K562 (cell line): Measurements from ENCODE around the gene SOS1. TPM values are rescaled to one million over a fixed set of nuclear protein-coding genes. Genes with fewer than 3 reads are reported as not detected.

Source experiments
- C11orf30 ChIP-seq: fragments of 450-650 bp; IDR thresholded peaks from 2 replicates; pipeline ENCODE4 v1.6.1; 2016; ENCODE audit warnings: low read depth, mild to moderate bottlenecking
- DDX20 ChIP-seq: fragments of 450-650 bp; IDR thresholded peaks from 2 replicates; pipeline ENCODE4 v1.6.1; 2016; ENCODE audit warnings: missing genetic modification characterization, low read depth, mild to moderate bottlenecking, missing compliant biosample characterization, moderate library complexity
- DIDO1 ChIP-seq: fragments of 450-650 bp; IDR thresholded peaks from 2 replicates; pipeline ENCODE4 v1.6.1; 2016; ENCODE audit warnings: low read depth, missing biosample characterization, missing genetic modification characterization
- EGR1 ChIP-seq: fragments of 450-650 bp; conservative IDR thresholded peaks from 2 replicates; pipeline ENCODE4 v1.6.1; 2017; ENCODE audit warnings: mild to moderate bottlenecking
- EWSR1 ChIP-seq: fragments of 450-650 bp; IDR thresholded peaks from 2 replicates; pipeline ENCODE4 v1.6.1; 2018; ENCODE audit warnings: borderline replicate concordance, mild to moderate bottlenecking, low read depth, moderate library complexity; ENCODE audit not compliant: partially characterized antibody
- EZH2 ChIP-seq: IDR thresholded peaks from 2 replicates; pipeline ENCODE4 v1.6.1; 2012; ENCODE audit warnings: low read depth, mild to moderate bottlenecking, inconsistent platforms, low read length, borderline replicate concordance
- FOSL1 ChIP-seq: fragments of 200-800 bp; sonication (Bioruptor generic); conservative IDR thresholded peaks from 2 replicates; pipeline ENCODE4 v1.6.1; 2016; ENCODE audit warnings: missing genetic modification characterization, missing compliant biosample characterization
- FOXA3 ChIP-seq, 2 experiments: fragments of 450-650 bp in 1 of 2; sonication (generic) in 1 of 2; formaldehyde crosslinking; IDR thresholded peaks in 1 of 2; conservative IDR thresholded peaks in 1 of 2; 2 replicates each; pipeline versions ENCODE4 v1.4.0 to v1.8.0; 2020 to 2022; ENCODE audit warnings: mild to moderate bottlenecking in 2 of 2, missing genetic modification reagents in 1 of 2
- FOXJ2 ChIP-seq: fragments of 200-800 bp; sonication (Bioruptor generic); IDR thresholded peaks from 2 replicates; pipeline ENCODE4 v1.6.1; 2016; ENCODE audit warnings: missing genetic modification characterization, missing compliant biosample characterization
- GATA2 ChIP-seq: sonication (generic); formaldehyde crosslinking; IDR thresholded peaks from 2 replicates; pipeline ENCODE4 v1.4.0; 2020; ENCODE audit warnings: mild to moderate bottlenecking, missing genetic modification reagents
- HMG20B ChIP-seq: fragments of 250-450 bp; sonication (Bioruptor Pico); IDR thresholded peaks from 2 replicates; pipeline ENCODE4 v1.5.0; 2021; ENCODE audit warnings: mild to moderate bottlenecking
- NBN ChIP-seq: fragments of 450-650 bp; IDR thresholded peaks from 2 replicates; pipeline ENCODE4 v1.6.1; 2016; ENCODE audit warnings: low read depth, mild to moderate bottlenecking
- NFRKB ChIP-seq: fragments of 450-650 bp; IDR thresholded peaks from 2 replicates; pipeline ENCODE4 v1.6.1; 2016; ENCODE audit warnings: low read depth
- PCBP2 ChIP-seq: fragments of 200-400 bp; formaldehyde crosslinking; IDR thresholded peaks from 2 replicates; pipeline ENCODE4 v1.6.1; 2018; ENCODE audit warnings: low read length, low read depth, mild to moderate bottlenecking, moderate library complexity; ENCODE audit not compliant: poor library complexity, severe bottlenecking
- PTBP1 ChIP-seq: fragments of 200-400 bp; formaldehyde crosslinking; IDR thresholded peaks from 2 replicates; pipeline ENCODE4 v1.6.1; 2017; ENCODE audit warnings: low read depth, low read length
- RFX7 ChIP-seq: fragments of 250-450 bp; sonication (Bioruptor Pico); IDR thresholded peaks from 2 replicates; pipeline ENCODE4 v1.5.1; 2021; ENCODE audit warnings: mild to moderate bottlenecking
- SMARCA4 ChIP-seq: fragments of 450-650 bp; IDR thresholded peaks from 2 replicates; pipeline ENCODE4 v1.6.1; 2016
- TOE1 ChIP-seq, 2 experiments: fragments of 450-650 bp in 1 of 2; sonication (generic) in 1 of 2; formaldehyde crosslinking in 1 of 2; IDR thresholded peaks; 2 replicates each; pipeline versions ENCODE4 v1.7.1 to v1.8.0; 2016 to 2022; ENCODE audit warnings: borderline replicate concordance in 2 of 2, mild to moderate bottlenecking in 2 of 2, antibody characterized with exemption in 1 of 2, inconsistent platforms in 1 of 2, low read depth in 1 of 2, missing genetic modification reagents in 1 of 2, moderate library complexity in 1 of 2
- ZC3H4 ChIP-seq: sonication (generic); formaldehyde crosslinking; IDR thresholded peaks from 2 replicates; pipeline ENCODE4 v1.9.0; 2021; ENCODE audit warnings: missing genetic modification reagents, borderline replicate concordance
- ZNF217 ChIP-seq: sonication (generic); formaldehyde crosslinking; IDR thresholded peaks from 2 replicates; pipeline ENCODE4 v1.8.0; 2022; ENCODE audit warnings: mild to moderate bottlenecking, missing genetic modification reagents
- ZNF384 ChIP-seq: IDR thresholded peaks from 2 replicates; pipeline ENCODE4 v1.6.1; 2012; ENCODE audit warnings: low read depth, low read length, improper control_type of control experiment
- ZNF551 ChIP-seq: fragments of 250-450 bp; sonication (Bioruptor Pico); IDR thresholded peaks from 2 replicates; pipeline ENCODE4 v1.5.0; 2021; ENCODE audit warnings: mild to moderate bottlenecking, moderate library complexity
- ZNF699 ChIP-seq: fragments of 250-450 bp; sonication (Bioruptor Pico); IDR thresholded peaks from 2 replicates; pipeline ENCODE4 v1.8.0; 2021; ENCODE audit warnings: mild to moderate bottlenecking, moderate library complexity; ENCODE audit not compliant: insufficient replicate concordance
- polyA plus RNA-seq, 8 experiments: library from polyadenylated mRNA; depleted of rRNA in 4 of 8; stranded (reverse) in 5 of 8; unstranded in 3 of 8; fragments of >200 nt; fragmentation: Nextera tagmentation in 2 of 8; fragmentation: Illumina TruSeq in 1 of 8; extraction: Ambion mirVana in 2 of 8; extraction: Trizol in 1 of 8; gene quantifications; 2 replicates each; pipeline versions ENCODE4 v1.2.1 to v1.2.3, GENCODE V29; 2011 to 2014; ENCODE audit warnings: inconsistent platforms in 1 of 8, missing spikeins in 1 of 8
- total RNA-seq, 7 experiments: library from RNA; depleted of rRNA in 6 of 7; stranded (reverse); fragments of >200 nt in 6 of 7; fragmentation: Illumina TruSeq in 2 of 7; extraction: Trizol in 2 of 7; gene quantifications; 2 replicates each; pipeline versions ENCODE4 v1.2.1 to v1.2.3, GENCODE V29; 2011 to 2021; ENCODE audit warnings: low replicate concordance in 1 of 7
- TF ChIP-seq, protein P1 (sequence below): sonication (generic); formaldehyde crosslinking; IDR thresholded peaks from 2 replicates; pipeline ENCODE4 v1.8.1; 2022; ENCODE audit warnings: missing genetic modification reagents
- TF ChIP-seq, protein P2 (sequence below): sonication (generic); formaldehyde crosslinking; IDR thresholded peaks from 2 replicates; pipeline ENCODE4 v1.8.0; 2022; ENCODE audit warnings: mild to moderate bottlenecking, missing genetic modification reagents
- TF ChIP-seq, protein P3 (sequence below): fragments of 450-650 bp; conservative IDR thresholded peaks from 2 replicates; pipeline ENCODE4 v1.6.1; 2016; ENCODE audit warnings: missing genetic modification characterization, low read depth, mild to moderate bottlenecking, missing compliant biosample characterization, moderate library complexity

Gene SOS1
- total and polyA plus RNA-seq, 9 of the 15 experiments (the other 6 are each of a cell fraction or from before 2014, with no cell fraction given), result 2.5 to 27.1 (median 16.3) TPM

DNA sequence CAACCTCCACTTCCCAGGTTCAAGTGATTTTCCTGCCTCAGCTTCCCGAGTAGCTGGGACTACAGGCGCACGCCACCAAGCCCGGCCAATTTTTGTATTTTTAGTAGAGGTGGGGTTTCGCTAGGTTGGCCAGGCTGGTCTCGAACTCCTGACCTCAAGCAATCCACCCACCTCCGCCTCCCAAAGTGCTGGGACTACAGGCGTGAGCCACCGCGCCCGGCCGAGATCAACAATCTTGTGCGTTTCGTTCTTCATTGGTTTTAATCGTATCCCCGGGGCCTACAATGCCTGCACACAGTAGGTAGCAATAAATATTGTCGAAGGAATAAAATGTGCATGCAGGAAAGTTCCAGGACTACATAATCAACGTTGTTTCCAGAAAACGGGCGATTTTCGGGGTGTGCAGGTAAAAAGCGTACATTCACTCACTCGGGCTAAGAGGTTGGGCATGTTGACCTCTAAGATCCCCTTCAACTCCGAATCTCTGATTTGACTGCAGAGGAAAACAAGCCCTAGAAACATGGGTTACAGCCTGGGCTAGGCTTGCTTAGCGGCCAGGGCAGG lies 2.7 kb upstream of the SOS1 start (continued):
- TF ChIP-seq ZNF551 (CRISPR knock-in tag) (no peak), FOSL1 (tag) (no peak), GATA2 (CRISPR knock-in tag) (no peak), HMG20B (CRISPR knock-in tag) (no peak), RFX7 (CRISPR knock-in tag) (no peak), NFRKB (no peak), ZNF699 (no peak), FOXJ2 (tag) (no peak), C11orf30 (no peak), FOXA3 (CRISPR knock-in tag; conservative IDR thresholded peaks at IDR 0.05 in 1 of 2, IDR thresholded peaks at IDR 0.05 in 1 of 2) (0 out of 4 replicates have a peak, but pooled peaks of 1 of the 2 experiments have one; percentile 35), PCBP2 (no peak), ZNF217 (CRISPR knock-in tag) (no peak), SMARCA4 (no peak), TOE1 (IDR thresholded peaks at IDR 0.05; ENCODE audit: borderline replicate concordance) (no peak), TOE1 (CRISPR knock-in tag; IDR thresholded peaks at IDR 0.05; ENCODE audit: borderline replicate concordance, low read depth) (no peak), ZNF384 (no peak), NBN (no peak), PTBP1 (no peak), EZH2 (no peak), ZC3H4 (CRISPR knock-in tag) (peak; percentile 38; the same call in 1 of the 2 replicates), DDX20 (no peak), EWSR1 (no peak), EGR1 (peak; percentile 63), DIDO1 (tag) (no peak)
- TF ChIP-seq, protein P1, sequence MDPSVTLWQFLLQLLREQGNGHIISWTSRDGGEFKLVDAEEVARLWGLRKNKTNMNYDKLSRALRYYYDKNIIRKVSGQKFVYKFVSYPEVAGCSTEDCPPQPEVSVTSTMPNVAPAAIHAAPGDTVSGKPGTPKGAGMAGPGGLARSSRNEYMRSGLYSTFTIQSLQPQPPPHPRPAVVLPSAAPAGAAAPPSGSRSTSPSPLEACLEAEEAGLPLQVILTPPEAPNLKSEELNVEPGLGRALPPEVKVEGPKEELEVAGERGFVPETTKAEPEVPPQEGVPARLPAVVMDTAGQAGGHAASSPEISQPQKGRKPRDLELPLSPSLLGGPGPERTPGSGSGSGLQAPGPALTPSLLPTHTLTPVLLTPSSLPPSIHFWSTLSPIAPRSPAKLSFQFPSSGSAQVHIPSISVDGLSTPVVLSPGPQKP (CRISPR knock-in tag), result no peak
- TF ChIP-seq, protein P2, sequence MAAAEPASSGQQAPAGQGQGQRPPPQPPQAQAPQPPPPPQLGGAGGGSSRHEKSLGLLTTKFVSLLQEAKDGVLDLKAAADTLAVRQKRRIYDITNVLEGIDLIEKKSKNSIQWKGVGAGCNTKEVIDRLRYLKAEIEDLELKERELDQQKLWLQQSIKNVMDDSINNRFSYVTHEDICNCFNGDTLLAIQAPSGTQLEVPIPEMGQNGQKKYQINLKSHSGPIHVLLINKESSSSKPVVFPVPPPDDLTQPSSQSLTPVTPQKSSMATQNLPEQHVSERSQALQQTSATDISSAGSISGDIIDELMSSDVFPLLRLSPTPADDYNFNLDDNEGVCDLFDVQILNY, result no peak
- TF ChIP-seq, protein P3, sequence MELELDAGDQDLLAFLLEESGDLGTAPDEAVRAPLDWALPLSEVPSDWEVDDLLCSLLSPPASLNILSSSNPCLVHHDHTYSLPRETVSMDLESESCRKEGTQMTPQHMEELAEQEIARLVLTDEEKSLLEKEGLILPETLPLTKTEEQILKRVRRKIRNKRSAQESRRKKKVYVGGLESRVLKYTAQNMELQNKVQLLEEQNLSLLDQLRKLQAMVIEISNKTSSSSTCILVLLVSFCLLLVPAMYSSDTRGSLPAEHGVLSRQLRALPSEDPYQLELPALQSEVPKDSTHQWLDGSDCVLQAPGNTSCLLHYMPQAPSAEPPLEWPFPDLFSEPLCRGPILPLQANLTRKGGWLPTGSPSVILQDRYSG (tag), result 0 out of 2 replicates have a peak, but pooled peaks have one; percentile 20
